HG02870 (cell line): ENCODE results near the gene FAM110D.

Experiments
- ATAC-seq: cut with Tn5 transposase; IDR thresholded peaks from one replicate; pipeline ENCODE4 v1.9.1; 2021; ENCODE audit warnings: mild to moderate bottlenecking, moderate library complexity; ENCODE audit not compliant: unreplicated experiment

The FAM110D gene

GRCh38 chr1:26181586-26182382, 22.9 kb downstream of the FAM110D start:
- ATAC-seq = no peak

GRCh38 chr1:26182383-26182696, 23.5 kb downstream of the FAM110D start:
- ATAC-seq = no peak

- no peak for ATAC-seq
Measured at GRCh38 chr1:26184086-26184485, 25.2 kb downstream of the FAM110D start.

- no peak for ATAC-seq
Measured at GRCh38 chr1:26184883-26185282, 26.0 kb downstream of the FAM110D start.

- ATAC-seq = no peak
Measured at GRCh38 chr1:26187882-26188281, 29.0 kb downstream of the FAM110D start.

GRCh38 chr1:26188477-26188876, 29.6 kb downstream of the FAM110D start:
- no peak for ATAC-seq

- ATAC-seq = no peak
Measured at GRCh38 chr1:26189331-26189730, 30.5 kb downstream of the FAM110D start.

GRCh38 chr1:26189751-26190275, 30.9 kb downstream of the FAM110D start:
- ATAC-seq = no peak

- no peak for ATAC-seq
Measured at GRCh38 chr1:26190373-26190987, 31.6 kb downstream of the FAM110D start, which contains the start of gene CATSPER4. Gene CATSPER4, plus strand, starts transcription at chr1:26190602. Its CDS starts 26 bp downstream, at chr1:26190628.

GRCh38 chr1:26191739-26192138, 32.9 kb downstream of the FAM110D start:
- ATAC-seq = no peak

- ATAC-seq = no peak
Measured at GRCh38 chr1:26195805-26196204, 36.9 kb downstream of the FAM110D start.

GRCh38 chr1:26197301-26197700, 38.4 kb downstream of the FAM110D start:
- no peak for ATAC-seq

GRCh38 chr1:26197813-26198212, 38.9 kb downstream of the FAM110D start:
- ATAC-seq = no peak

- no peak for ATAC-seq
Measured at GRCh38 chr1:26200413-26200812, 41.5 kb downstream of the FAM110D start.

- no peak for ATAC-seq
Measured at GRCh38 chr1:26203642-26204318, 44.9 kb downstream of the FAM110D start.

GRCh38 chr1:26210147-26210870, 51.4 kb downstream of the FAM110D start:
- no peak for ATAC-seq

GRCh38 chr1:26212726-26213125, 53.8 kb downstream of the FAM110D start:
- ATAC-seq = no peak

GRCh38 chr1:26213335-26213905, 54.5 kb downstream of the FAM110D start:
- no peak for ATAC-seq
